HG03342 (cell line): ENCODE results near the gene MACF1.

Experiments used
- ATAC-seq: cut with Tn5 transposase; IDR thresholded peaks from one replicate; pipeline ENCODE4 v1.9.1; 2021; ENCODE audit warnings: mild to moderate bottlenecking, moderate library complexity; ENCODE audit not compliant: unreplicated experiment

The MACF1 gene

DNA sequence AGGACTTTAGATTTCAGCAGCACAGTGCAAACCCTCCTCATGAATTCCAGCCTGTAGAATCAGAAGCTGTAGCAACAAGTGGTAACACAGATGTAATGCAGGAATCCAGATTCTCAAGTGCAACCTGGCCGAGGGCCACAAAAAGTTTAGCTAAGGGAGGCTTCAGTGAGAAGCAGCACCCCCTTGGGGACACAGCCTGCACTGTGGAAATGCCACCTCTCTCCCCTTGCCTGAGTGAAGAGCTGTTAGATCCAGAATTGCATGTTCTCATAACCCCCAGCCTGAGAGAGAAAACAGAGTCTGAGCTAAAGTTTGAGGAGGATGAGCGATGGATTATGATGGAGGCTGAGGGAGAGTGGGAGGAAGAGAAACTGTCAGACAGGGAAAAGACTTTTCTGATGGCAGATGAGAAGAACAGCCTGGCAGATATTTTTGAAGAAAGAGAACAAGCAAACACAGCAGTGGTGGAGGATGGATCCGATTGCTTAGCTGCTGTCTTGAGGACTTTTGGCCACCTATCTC lies 206.5 kb downstream of the MACF1 start:
- peak; percentile 35 for ATAC-seq

- no peak for ATAC-seq
These were observed 207.3 kb downstream of the MACF1 start for GRCh38 chr1:39411526-39412478.

DNA sequence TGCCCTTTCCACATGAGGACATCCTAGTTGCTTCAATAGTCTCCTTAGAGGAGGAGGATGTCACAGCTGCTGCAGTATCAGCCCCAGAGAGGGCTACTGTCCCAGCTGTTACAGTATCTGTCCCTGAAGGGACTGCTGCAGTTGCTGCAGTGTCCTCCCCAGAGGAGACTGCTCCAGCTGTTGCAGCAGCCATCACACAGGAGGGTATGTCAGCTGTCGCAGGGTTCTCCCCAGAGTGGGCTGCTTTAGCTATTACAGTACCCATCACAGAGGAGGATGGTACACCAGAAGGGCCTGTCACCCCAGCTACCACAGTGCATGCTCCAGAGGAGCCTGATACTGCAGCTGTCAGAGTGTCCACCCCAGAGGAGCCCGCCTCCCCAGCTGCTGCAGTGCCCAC lies 208.4 kb downstream of the MACF1 start:
- ATAC-seq: no peak

- no peak for ATAC-seq
These were observed 209.5 kb downstream of the MACF1 start for GRCh38 chr1:39413902-39414528.

- no peak for ATAC-seq
These were observed 211.1 kb downstream of the MACF1 start for GRCh38 chr1:39415553-39415952.

DNA sequence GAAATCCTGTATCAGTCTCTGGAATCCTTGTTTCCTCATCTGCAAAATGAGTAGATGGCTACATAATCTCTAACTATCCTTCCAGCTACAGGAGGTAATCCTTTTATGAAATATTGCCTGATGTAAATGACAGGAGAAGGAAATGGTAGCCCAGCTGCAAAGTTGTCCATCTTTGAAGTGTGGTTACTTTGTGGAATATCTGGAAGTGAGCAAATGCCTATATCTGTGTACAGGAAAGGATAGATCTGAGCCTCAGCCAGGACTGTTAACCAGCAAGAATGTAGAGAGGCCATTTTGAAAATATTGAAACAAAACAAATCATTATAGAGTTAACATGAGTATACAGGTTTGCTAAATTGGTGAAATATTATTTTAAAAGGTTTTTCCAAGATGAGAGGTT lies 212.1 kb downstream of the MACF1 start:
- ATAC-seq: no peak

- ATAC-seq: no peak
These were observed 213.7 kb downstream of the MACF1 start for GRCh38 chr1:39418236-39418635.

DNA sequence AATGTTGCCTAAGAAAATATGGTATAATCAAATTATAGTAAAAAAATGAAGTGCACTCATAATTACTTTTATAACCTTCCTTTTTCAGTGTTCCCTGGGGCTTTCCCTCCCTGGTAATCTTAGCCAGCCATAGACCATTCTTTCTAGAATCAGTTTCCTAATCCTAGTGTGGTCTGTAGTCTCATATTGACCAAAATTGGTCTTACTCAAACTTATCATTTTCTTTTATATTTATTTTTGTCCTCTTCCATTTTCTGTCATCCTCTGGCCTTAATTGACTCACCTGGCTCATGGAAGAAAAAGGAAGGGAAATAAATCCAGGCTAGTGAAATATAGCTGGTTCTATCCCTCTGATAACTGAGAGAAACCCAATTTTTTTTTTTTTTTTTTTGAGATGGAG lies 216.0 kb downstream of the MACF1 start:
- no peak for ATAC-seq

DNA sequence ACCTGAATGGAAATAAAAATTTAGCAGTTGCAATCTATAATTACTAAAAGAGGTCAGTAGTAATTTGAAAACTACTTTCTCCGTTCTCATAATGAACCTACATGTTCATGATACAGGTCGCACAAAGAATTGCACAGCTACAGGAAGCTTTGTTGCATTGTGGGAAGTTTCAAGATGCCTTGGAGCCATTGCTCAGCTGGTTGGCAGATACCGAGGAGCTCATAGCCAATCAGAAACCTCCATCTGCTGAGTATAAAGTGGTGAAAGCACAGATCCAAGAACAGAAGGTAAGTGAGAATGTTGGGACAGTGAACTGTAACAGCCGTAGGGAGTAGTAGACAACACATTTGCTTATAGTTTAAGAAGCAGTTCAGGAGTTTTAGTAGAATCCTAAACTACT lies 218.1 kb downstream of the MACF1 start:
- ATAC-seq: no peak

GRCh38 chr1:39425151-39425550 lies 220.7 kb downstream of the MACF1 start:
- ATAC-seq: no peak

- no peak for ATAC-seq
These were observed 221.1 kb downstream of the MACF1 start for GRCh38 chr1:39425634-39426033.

- no peak for ATAC-seq
These were observed 221.9 kb downstream of the MACF1 start for GRCh38 chr1:39426346-39426745.

DNA sequence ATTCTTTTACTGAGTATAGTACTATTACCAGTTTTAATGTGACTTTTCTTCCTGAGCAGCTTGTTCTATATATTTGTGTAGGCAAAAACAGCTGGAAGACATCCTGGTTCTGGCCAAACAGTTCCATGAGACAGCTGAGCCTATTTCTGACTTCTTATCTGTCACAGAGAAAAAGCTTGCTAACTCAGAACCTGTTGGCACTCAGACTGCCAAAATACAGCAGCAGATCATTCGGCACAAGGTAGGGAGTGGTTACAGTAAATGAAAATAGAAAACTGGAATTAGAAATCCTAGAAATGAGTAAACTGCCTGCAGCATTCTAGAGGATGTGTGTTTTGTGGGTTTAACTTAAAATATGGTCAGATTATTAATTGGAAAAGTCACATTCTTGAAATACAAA lies 222.9 kb downstream of the MACF1 start:
- no peak for ATAC-seq

GRCh38 chr1:39427912-39428311 lies 223.4 kb downstream of the MACF1 start:
- ATAC-seq: no peak

DNA sequence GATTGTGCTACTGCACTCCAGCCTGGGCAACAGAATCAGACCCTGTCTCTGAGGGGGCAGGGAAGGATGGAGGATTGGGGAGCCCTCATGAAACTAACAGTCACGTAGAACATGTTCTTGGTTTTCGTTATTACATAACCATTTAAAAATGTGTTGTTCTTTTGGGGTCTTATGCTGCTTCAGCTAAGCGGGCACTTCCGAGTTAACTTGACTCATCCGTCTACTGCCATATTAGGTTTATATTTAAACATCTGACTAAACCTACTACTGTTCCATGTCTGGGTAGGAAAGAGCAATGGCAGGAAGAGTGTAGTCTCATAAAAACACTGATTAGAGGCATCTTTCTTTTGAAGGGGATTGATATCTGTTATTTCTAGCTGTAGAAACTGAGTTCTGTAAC lies 227.4 kb downstream of the MACF1 start:
- no peak for ATAC-seq

DNA sequence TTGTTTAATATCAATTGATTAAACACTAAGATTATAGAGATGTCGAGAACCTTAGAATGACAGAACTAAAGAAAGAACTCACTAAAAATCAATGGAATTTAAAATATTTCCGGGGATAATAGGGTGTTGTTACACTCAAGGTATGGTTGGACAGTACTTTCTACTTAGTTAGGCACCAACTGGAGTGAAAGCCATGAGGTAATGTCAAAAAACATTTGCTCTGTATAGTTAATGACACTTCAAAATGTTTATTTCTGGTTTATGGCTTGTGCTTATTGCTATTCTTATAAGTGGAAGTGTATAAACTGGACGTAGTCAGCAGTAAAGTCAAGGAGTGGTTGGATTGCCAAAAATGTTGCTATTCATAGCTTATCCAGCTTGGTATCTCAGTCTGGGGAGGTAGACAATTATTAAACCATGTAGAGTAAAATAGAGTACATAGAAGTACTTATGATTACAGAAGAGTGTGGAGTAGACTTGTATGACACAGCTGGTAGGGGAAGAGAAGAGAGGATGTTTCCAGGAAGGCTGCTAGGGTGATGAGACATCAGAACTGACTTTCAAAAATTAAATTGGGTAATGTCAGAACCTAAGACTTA lies 230.4 kb downstream of the MACF1 start:
- no peak for ATAC-seq

- no peak for ATAC-seq
These were observed 231.1 kb downstream of the MACF1 start for GRCh38 chr1:39435597-39435996.

DNA sequence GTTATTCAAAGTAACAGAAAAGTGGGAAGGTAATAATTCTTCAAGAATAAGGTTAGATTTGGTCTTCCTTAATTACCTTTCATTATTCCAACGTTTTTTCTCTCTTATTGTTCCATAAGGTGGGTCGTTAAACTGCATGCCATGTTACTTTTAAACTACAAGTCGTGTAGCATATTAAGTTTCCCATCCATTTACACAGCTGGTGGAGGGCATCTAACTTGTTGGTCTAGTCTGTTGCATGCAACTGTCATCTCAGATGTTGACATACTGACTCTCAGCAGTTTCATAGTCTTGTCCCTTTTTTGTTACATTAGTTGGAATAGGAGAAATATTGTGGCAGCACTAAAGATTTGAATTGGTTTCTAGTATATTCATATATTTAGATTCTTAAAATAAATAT lies 232.3 kb downstream of the MACF1 start:
- ATAC-seq: no peak

DNA sequence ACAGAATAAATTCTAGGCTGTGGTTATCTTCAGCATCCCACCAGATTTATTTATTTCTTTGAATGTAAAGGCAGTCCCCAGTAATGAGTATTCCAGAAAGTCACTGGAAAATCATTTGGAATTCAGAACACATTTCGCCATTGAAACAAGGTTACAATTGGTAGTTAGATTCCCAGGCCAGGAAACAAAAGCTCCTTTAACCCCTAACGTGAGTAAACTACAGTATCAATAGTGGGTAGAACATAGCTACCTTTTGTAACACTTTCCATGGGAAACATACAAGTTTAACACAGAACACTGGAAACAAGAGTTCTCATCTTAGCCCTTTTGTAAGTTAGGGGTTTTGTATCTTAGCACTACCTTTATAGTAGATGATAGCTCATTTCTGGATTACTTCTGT lies 233.5 kb downstream of the MACF1 start:
- ATAC-seq: no peak

DNA sequence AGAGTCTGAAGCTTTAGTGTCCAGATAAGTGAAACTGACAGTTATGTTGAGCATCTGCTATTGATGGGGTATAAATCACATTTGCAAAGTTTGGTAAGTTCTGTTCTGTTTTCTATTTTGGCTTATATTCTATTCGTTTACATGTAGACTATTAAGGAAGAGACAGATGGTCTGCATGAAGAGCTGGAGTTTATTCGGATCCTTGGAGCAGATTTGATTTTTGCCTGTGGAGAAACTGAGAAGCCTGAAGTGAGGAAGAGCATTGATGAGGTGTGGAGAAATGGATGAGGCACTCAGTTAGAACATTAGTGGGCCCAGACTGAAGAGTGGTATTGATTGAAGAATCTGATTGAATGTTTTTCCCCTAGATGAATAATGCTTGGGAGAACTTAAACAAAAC lies 236.4 kb downstream of the MACF1 start:
- no peak for ATAC-seq

- ATAC-seq: no peak
These were observed 237.3 kb downstream of the MACF1 start for GRCh38 chr1:39441797-39442196.

- no peak for ATAC-seq
These were observed 241.1 kb downstream of the MACF1 start for GRCh38 chr1:39445573-39445972.
